ENCODE data around the gene ME2.
"Not testable (repeated sequence)": the region's sequence is repeated elsewhere in the genome, so short reads cannot be mapped to it uniquely, and the experiment has no call there.

The ME2 gene

DNA sequence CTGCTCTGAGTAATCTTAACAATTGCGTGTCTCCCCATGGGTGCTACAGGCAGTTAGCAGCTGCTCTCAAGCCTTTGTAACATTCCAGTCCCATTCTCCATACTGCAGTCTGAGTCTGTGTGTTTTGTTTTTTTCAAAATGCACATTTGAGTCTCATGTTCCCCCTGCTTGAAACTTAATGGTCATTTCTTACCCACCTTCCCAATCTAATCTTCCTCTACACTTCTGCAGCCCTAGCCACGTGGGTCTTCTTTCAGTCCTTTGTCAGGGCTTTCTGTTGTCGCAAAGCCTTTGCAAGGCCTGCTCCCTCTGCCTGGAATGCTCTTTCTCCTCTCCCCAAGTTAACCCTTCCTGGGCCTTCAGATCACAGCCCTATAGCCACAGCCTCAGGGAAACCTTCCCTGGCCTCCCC is 113.4 kb downstream of the ME2 start:
- ChIA-PET CTCF (no interaction called here), POLR2A (ENCODE audit: low non-redundant PET) (no interaction called here)
- TF ChIP-seq, protein P1, sequence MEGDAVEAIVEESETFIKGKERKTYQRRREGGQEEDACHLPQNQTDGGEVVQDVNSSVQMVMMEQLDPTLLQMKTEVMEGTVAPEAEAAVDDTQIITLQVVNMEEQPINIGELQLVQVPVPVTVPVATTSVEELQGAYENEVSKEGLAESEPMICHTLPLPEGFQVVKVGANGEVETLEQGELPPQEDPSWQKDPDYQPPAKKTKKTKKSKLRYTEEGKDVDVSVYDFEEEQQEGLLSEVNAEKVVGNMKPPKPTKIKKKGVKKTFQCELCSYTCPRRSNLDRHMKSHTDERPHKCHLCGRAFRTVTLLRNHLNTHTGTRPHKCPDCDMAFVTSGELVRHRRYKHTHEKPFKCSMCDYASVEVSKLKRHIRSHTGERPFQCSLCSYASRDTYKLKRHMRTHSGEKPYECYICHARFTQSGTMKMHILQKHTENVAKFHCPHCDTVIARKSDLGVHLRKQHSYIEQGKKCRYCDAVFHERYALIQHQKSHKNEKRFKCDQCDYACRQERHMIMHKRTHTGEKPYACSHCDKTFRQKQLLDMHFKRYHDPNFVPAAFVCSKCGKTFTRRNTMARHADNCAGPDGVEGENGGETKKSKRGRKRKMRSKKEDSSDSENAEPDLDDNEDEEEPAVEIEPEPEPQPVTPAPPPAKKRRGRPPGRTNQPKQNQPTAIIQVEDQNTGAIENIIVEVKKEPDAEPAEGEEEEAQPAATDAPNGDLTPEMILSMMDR (conservative IDR thresholded peaks at IDR 0.05; ENCODE audit: low read depth): no peak
- H3K27ac ChIP-seq: no peak overlapping the region
- DNase-seq (ENCODE audit: low spot score): no peak

DNA sequence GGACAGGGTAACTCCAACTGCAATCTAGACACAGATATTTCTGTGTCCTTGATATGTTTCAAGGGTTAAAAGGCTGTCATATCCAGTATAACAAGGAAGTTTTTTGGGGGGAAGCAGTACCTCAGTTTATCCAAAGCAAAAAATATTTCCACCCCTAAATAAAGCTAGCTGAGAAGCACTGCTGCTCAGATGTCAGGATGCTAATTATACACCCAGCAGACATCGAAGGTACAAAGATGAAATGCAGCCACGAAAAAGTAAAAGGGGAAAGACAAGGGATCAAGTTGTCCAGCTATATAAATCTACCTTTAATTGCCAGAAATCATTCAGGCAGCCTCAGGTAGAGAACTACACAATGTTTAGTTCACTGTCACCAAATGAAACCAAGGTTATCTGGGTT is 115.1 kb downstream of the ME2 start:
- TF ChIP-seq, protein P1 (conservative IDR thresholded peaks at IDR 0.05; ENCODE audit: low read depth): no peak
- no peak for DNase-seq (ENCODE audit: low spot score)
- POLR2A ChIA-PET (ENCODE audit: low non-redundant PET): no interaction called here
- CTCF ChIA-PET: no interaction called here
- no peak overlapping the region for H3K27ac ChIP-seq

DNA sequence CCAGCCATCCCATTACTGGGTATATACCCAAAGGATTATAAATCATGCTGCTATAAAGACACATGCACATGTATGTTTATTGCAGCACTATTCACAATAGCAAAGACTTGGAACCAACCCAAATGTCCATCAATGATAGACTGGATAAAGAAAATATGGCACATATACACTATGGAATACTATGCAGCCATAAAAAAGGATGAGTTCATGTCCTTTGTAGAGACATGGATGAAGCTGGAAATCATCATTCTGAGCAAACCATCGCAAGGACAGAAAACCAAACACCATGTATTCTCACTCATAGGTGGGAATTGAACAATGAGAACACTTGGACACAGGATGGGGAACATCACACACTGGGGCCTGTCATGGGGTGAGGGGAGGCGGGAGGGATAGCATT is 124.3 kb downstream of the ME2 start:
- POLR2A ChIA-PET (ENCODE audit: low non-redundant PET); CTCF ChIA-PET; H3K27ac ChIP-seq; DNase-seq (ENCODE audit: low spot score): not testable (repeated sequence)
